ENCODE measurements around the gene ZNF19.

The ZNF19 gene

DNA sequence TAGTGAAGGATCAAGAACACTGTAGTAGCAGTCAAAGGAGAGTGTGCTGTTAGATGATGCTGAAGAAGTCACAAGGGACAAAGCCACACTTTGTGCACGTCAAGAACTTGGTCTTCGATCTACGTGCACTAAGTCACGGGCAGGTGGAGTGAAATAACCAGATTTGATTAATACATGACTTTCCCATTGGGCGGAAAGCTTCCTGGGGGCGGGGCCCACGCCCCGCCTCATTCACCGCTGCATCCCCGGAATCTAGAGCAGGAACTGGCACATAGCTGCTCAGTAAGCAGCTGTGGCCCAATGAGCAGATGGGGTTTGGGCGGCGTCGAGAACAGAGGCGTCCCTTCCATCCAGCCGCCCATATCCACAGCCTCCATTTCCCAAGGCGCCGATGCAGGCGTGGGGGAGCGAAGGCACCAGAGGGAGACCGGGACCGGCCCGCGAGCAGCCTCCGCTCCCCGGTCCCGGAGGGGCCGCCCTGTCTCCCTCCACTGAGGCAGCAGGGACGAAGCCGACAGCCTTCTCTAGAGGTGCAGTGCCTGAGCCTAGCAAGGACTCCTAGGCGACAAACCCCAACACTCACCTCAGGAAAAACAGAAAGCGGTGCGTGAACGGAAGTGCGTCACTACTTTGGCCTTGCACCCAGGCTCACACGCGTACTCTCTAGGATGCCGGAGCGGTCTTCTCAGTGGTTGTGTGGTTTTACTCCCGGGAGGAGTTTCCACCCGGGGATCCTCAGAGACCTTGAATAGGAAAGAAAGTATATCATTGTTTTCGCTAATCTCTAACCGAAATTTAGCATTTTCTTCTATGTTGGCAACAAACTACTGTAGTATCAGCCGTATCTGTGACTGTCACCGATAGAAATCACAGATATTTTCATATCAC, 4.9 kb downstream of the ZNF19 start:
- H3K27ac ChIP-seq (ENCODE audit: low read length) = peak overlapping the region; percentile 90
- peaks cover 0 to 4% of the 10 kb centered on the region in 2 donors for H3K4me1 ChIP-seq (ENCODE audit: control insufficient read depth in 1 of 2, insufficient read depth in 2 of 2, low read length in 2 of 2)
- peak overlapping the region; percentile 79 to 81 for H3K4me3 ChIP-seq (ENCODE audit: low read depth in 1 of 2, low read length in 2 of 2)
- H3K27me3 ChIP-seq (ENCODE audit: low read depth, low read length) = no peaks in the 10 kb centered on the region
- no peaks in the 10 kb centered on the region for H3K9me3 ChIP-seq (ENCODE audit: control insufficient read depth in 1 of 2, low read length in 2 of 2)
- peaks cover 0 to 3% of the 10 kb centered on the region in 2 donors for H3K36me3 ChIP-seq (ENCODE audit: control insufficient read depth in 1 of 2, insufficient read depth in 2 of 2, low read length in 2 of 2)

GRCh38 chr16:71482569-71482968, 6.6 kb downstream of the ZNF19 start:
- peaks cover 0 to 16% of the 10 kb centered on the region in 2 donors for H3K36me3 ChIP-seq (ENCODE audit: control insufficient read depth in 1 of 2, insufficient read depth in 2 of 2, low read length in 2 of 2)
- H3K27ac ChIP-seq (ENCODE audit: low read length) = no peak overlapping the region
- H3K4me1 ChIP-seq (ENCODE audit: control insufficient read depth in 1 of 2, insufficient read depth in 2 of 2, low read length in 2 of 2) = peaks cover 0 to 4% of the 10 kb centered on the region in 2 donors
- no peak overlapping the region for H3K4me3 ChIP-seq (ENCODE audit: low read depth in 1 of 2, low read length in 2 of 2)
- no peaks in the 10 kb centered on the region for H3K27me3 ChIP-seq (ENCODE audit: low read depth, low read length)
- H3K9me3 ChIP-seq (ENCODE audit: control insufficient read depth in 1 of 2, low read length in 2 of 2) = no peaks in the 10 kb centered on the region

DNA sequence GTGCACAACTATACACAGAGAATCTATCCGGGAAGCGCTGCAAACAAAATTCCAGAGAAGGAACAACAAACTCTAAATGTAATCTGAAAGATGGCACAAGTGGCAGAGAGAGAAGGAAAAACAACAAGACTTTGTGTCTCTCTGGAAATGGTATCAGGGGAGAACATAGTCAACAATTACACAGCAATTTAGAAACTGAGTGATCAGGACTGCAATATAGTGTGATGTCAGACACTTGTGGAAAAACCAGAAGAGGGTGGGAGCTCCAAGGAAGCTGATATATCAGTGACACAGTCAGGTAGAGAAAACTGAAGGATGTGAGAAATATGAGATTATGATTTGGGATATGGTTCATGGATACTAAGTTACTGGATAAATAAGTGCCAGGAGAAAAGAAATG, 8.2 kb downstream of the ZNF19 start:
- Histone ChIP-seq H3K9me3 (ENCODE audit: control insufficient read depth in 1 of 2, low read length in 2 of 2) (no peaks in the 10 kb centered on the region), H3K36me3 (ENCODE audit: control insufficient read depth in 1 of 2, insufficient read depth in 2 of 2, low read length in 2 of 2) (peaks cover 10 to 31% of the 10 kb centered on the region in 2 donors), H3K27ac (ENCODE audit: low read length) (no peak overlapping the region), H3K4me1 (ENCODE audit: control insufficient read depth in 1 of 2, insufficient read depth in 2 of 2, low read length in 2 of 2) (peaks cover 0 to 4% of the 10 kb centered on the region in 2 donors), H3K4me3 (ENCODE audit: low read depth in 1 of 2, low read length in 2 of 2) (no peak overlapping the region), H3K27me3 (ENCODE audit: low read depth, low read length) (no peaks in the 10 kb centered on the region)

- H3K36me3 ChIP-seq (ENCODE audit: control insufficient read depth in 1 of 2, insufficient read depth in 2 of 2, low read length in 2 of 2) = peaks cover 18 to 46% of the 10 kb centered on the region in 2 donors
- H3K27ac ChIP-seq (ENCODE audit: low read length) = no peak overlapping the region
- H3K9me3 ChIP-seq (ENCODE audit: control insufficient read depth in 1 of 2, low read length in 2 of 2) = no peaks in the 10 kb centered on the region
- no peaks in the 10 kb centered on the region for H3K27me3 ChIP-seq (ENCODE audit: low read depth, low read length)
- peaks cover 0 to 4% of the 10 kb centered on the region in 2 donors for H3K4me1 ChIP-seq (ENCODE audit: control insufficient read depth in 1 of 2, insufficient read depth in 2 of 2, low read length in 2 of 2)
- no peak overlapping the region for H3K4me3 ChIP-seq (ENCODE audit: low read depth in 1 of 2, low read length in 2 of 2)
These were observed 9.7 kb downstream of the ZNF19 start for GRCh38 chr16:71479420-71479819.

DNA sequence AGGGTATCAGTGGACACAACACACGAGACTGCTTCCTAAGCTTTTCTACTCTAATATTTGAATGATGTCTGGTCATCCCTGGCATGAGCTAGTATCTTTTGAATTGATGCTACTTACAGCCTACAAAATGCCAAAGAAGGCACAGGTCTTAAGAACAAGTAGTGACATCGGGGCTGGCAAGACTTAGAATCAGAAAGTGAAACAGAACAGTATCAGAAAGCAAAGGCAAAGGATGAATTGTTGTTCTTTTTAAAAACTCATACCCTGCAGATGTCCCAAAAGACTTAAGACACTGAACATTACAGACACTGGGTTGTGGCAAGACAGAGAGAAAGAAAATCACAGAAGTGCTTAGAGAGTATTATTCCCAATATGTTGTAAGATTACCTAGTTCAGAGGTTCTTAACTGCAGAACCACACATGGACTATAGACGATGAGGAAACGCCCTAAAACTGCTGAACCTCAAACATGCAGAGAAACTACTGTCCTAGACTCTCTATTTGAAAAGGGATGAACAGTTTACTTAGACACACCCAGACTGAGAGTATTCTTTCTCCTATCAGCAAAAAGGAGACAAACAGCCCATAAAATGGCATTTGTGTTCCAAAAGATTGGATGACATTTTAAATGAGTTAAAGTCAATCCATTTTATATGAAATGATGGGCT, 12.5 kb downstream of the ZNF19 start:
- Histone ChIP-seq H3K36me3 (ENCODE audit: control insufficient read depth in 1 of 2, insufficient read depth in 2 of 2, low read length in 2 of 2) (peaks cover 18 to 58% of the 10 kb centered on the region in 2 donors), H3K9me3 (ENCODE audit: control insufficient read depth in 1 of 2, low read length in 2 of 2) (no peaks in the 10 kb centered on the region)

GRCh38 chr16:71474864-71475263, 14.3 kb downstream of the ZNF19 start:
- H3K27ac ChIP-seq (ENCODE audit: low read length) = no peak overlapping the region
- H3K27me3 ChIP-seq (ENCODE audit: low read depth, low read length) = no peaks in the 10 kb centered on the region
- H3K4me1 ChIP-seq (ENCODE audit: control insufficient read depth in 1 of 2, insufficient read depth in 2 of 2, low read length in 2 of 2) = no peaks in the 10 kb centered on the region
- no peaks in the 10 kb centered on the region for H3K9me3 ChIP-seq (ENCODE audit: control insufficient read depth in 1 of 2, low read length in 2 of 2)
- no peak overlapping the region for H3K4me3 ChIP-seq (ENCODE audit: low read depth in 1 of 2, low read length in 2 of 2)
- peaks cover 18 to 55% of the 10 kb centered on the region in 2 donors for H3K36me3 ChIP-seq (ENCODE audit: control insufficient read depth in 1 of 2, insufficient read depth in 2 of 2, low read length in 2 of 2)

More for the DNA sequence above, 12.5 kb downstream of the ZNF19 start:
- H3K4me3 ChIP-seq (ENCODE audit: low read depth in 1 of 2, low read length in 2 of 2) = no peak overlapping the region
- no peaks in the 10 kb centered on the region for H3K27me3 ChIP-seq (ENCODE audit: low read depth, low read length)
- no peaks in the 10 kb centered on the region for H3K4me1 ChIP-seq (ENCODE audit: control insufficient read depth in 1 of 2, insufficient read depth in 2 of 2, low read length in 2 of 2)
- no peak overlapping the region for H3K27ac ChIP-seq (ENCODE audit: low read length)

DNA sequence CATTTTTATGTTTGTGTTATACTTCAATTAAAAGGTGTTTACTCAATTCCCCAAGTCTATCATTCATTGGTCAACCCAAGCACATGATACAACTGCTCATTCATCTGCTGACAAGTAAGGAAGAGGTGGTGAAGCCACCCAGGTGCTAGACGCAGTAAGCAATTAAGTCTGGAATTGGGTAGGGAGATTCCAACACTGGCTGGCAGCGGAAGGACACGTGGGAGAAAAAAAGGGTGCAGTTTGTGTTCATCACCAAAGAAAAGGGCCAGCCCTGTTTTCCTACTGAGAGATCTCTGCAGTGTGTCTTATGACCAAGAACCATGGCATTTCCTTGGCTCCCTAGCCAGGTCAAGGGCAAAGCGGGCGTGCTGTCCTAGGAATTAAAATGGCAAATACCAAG, 15.2 kb downstream of the ZNF19 start:
- Histone ChIP-seq H3K4me1 (ENCODE audit: control insufficient read depth in 1 of 2, insufficient read depth in 2 of 2, low read length in 2 of 2) (no peaks in the 10 kb centered on the region), H3K9me3 (ENCODE audit: control insufficient read depth in 1 of 2, low read length in 2 of 2) (no peaks in the 10 kb centered on the region), H3K27me3 (ENCODE audit: low read depth, low read length) (no peaks in the 10 kb centered on the region), H3K27ac (ENCODE audit: low read length) (no peak overlapping the region), H3K4me3 (ENCODE audit: low read depth in 1 of 2, low read length in 2 of 2) (no peak overlapping the region), H3K36me3 (ENCODE audit: control insufficient read depth in 1 of 2, insufficient read depth in 2 of 2, low read length in 2 of 2) (peaks cover 18 to 55% of the 10 kb centered on the region in 2 donors)

DNA sequence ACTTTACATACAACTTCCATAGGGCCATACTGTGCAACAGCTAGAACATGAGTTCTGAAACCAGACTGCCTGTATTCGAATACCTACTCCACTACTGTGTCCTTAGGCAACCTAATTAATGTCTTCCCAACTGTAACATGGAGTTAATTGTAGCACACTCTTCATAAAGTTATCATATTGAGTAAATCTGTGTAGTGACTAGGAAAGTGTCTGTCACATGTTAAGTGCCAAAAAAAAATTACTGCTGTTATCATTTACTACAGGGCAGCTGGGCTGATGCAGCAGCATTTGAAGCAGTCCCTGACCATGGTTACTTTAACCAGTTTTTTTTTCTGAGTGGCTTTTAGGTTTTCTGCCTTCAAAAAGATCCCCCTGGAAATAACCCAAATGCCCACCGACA, 16.2 kb downstream of the ZNF19 start:
- Histone ChIP-seq H3K9me3 (ENCODE audit: control insufficient read depth in 1 of 2, low read length in 2 of 2) (no peaks in the 10 kb centered on the region), H3K27me3 (ENCODE audit: low read depth, low read length) (no peaks in the 10 kb centered on the region), H3K4me1 (ENCODE audit: control insufficient read depth in 1 of 2, insufficient read depth in 2 of 2, low read length in 2 of 2) (no peaks in the 10 kb centered on the region), H3K4me3 (ENCODE audit: low read depth in 1 of 2, low read length in 2 of 2) (no peak overlapping the region), H3K36me3 (ENCODE audit: control insufficient read depth in 1 of 2, insufficient read depth in 2 of 2, low read length in 2 of 2) (peaks cover 18 to 46% of the 10 kb centered on the region in 2 donors), H3K27ac (ENCODE audit: low read length) (no peak overlapping the region)

DNA sequence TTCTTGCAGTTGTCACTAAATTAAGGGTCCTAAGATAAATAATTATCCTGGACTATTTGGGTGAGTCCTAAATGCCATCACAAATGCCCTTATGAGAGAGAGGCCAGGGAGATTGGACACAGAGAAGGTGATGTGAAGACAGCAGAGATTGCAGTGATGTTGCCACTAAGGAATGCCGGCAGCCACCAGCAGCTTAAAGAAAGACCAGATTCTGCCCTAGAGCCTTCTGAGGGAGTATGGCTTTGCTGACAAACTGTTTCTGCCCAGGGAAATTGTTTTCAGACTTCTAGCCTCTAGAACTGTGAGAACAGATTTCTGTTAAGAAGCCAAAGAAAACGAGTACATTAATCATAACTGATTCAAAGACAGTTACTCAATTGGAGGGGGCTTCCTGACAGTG, 17.1 kb downstream of the ZNF19 start:
- H3K36me3 ChIP-seq (ENCODE audit: control insufficient read depth in 1 of 2, insufficient read depth in 2 of 2, low read length in 2 of 2) = peaks cover 18 to 38% of the 10 kb centered on the region in 2 donors

DNA sequence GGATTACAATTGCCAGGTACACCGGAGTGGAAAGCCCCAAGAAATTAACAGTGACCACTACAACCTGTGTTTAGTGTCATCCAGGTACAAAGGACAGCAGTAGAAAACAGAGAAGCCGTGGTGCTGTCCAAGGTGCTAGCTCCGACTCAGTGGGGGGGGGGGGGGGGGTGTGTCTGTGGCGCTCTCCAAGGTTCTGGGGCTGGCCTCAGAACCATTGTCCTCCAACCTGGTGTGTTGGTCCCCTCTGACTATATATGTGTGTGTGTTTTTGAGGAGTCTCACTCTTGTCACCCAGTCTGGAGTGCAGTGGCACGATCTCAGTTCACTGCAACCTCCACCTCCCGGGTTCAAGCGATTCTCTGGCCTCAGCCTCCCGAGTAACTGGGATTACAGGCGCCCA, 21.3 kb downstream of the ZNF19 start:
- no peaks in the 10 kb centered on the region for H3K9me3 ChIP-seq (ENCODE audit: control insufficient read depth in 1 of 2, low read length in 2 of 2)
- peaks cover 0 to under 1% of the 10 kb centered on the region in 2 donors for H3K36me3 ChIP-seq (ENCODE audit: control insufficient read depth in 1 of 2, insufficient read depth in 2 of 2, low read length in 2 of 2)
- H3K27me3 ChIP-seq (ENCODE audit: low read depth, low read length) = no peaks in the 10 kb centered on the region
- H3K27ac ChIP-seq (ENCODE audit: low read length) = no peak overlapping the region
- H3K4me3 ChIP-seq (ENCODE audit: low read depth in 1 of 2, low read length in 2 of 2) = no peak overlapping the region
- H3K4me1 ChIP-seq (ENCODE audit: control insufficient read depth in 1 of 2, insufficient read depth in 2 of 2, low read length in 2 of 2) = no peaks in the 10 kb centered on the region

More for the DNA sequence above, 17.1 kb downstream of the ZNF19 start:
- Histone ChIP-seq H3K27me3 (ENCODE audit: low read depth, low read length) (no peaks in the 10 kb centered on the region), H3K4me1 (ENCODE audit: control insufficient read depth in 1 of 2, insufficient read depth in 2 of 2, low read length in 2 of 2) (no peaks in the 10 kb centered on the region), H3K4me3 (ENCODE audit: low read depth in 1 of 2, low read length in 2 of 2) (no peak overlapping the region), H3K27ac (ENCODE audit: low read length) (no peak overlapping the region), H3K9me3 (ENCODE audit: control insufficient read depth in 1 of 2, low read length in 2 of 2) (no peaks in the 10 kb centered on the region)

- no peak overlapping the region for H3K4me3 ChIP-seq (ENCODE audit: low read depth in 1 of 2, low read length in 2 of 2)
These were observed 24.9 kb downstream of the ZNF19 start for GRCh38 chr16:71464231-71464630.

More at GRCh38 chr16:71464231-71464630, 24.9 kb downstream of the ZNF19 start:
- H3K27ac ChIP-seq (ENCODE audit: low read length) = no peak overlapping the region
- no peaks in the 10 kb centered on the region for H3K27me3 ChIP-seq (ENCODE audit: low read depth, low read length)
- H3K4me1 ChIP-seq (ENCODE audit: control insufficient read depth in 1 of 2, insufficient read depth in 2 of 2, low read length in 2 of 2) = peaks cover 0 to 19% of the 10 kb centered on the region in 2 donors
- H3K9me3 ChIP-seq (ENCODE audit: control insufficient read depth in 1 of 2, low read length in 2 of 2) = no peaks in the 10 kb centered on the region
- no peaks in the 10 kb centered on the region for H3K36me3 ChIP-seq (ENCODE audit: control insufficient read depth in 1 of 2, insufficient read depth in 2 of 2, low read length in 2 of 2)

Measured in muscle layer of duodenum (tissue), 2 donors.